HL-60 (cell line): ENCODE results near the gene TTLL11.

Experiments
- DNase-seq, 2 experiments: peaks; one replicate each; pipeline ENCODE4 v3.0.0-alpha.2; 2010 to 2020; ENCODE audit warnings: low read depth in 1 of 2, low spot score in 1 of 2
- H3K27ac ChIP-seq: fragments of 250-450 bp; sonication (Bioruptor Pico); replicated peaks from 2 replicates; pipeline ENCODE4 v1.5.1; 2020; ENCODE audit warnings: mild to moderate bottlenecking, moderate library complexity
- H3K27me3 ChIP-seq: fragments of 250-450 bp; sonication (Bioruptor Pico); 2 replicates; pipeline ENCODE4 v1.5.1; 2021; ENCODE audit warnings: mild to moderate bottlenecking, moderate library complexity; ENCODE audit not compliant: insufficient read depth, poor library complexity, severe bottlenecking
- H3K4me3 ChIP-seq: replicated peaks from 2 replicates; pipeline ENCODE4 v1.5.1; 2011; ENCODE audit warnings: mild to moderate bottlenecking, control low read depth, low read length; ENCODE audit not compliant: insufficient read depth
- GABPA ChIP-seq: IDR thresholded peaks from 2 replicates; pipeline ENCODE4 v1.6.1; 2012; ENCODE audit warnings: low read depth
- POLR2AphosphoS5 ChIP-seq: IDR thresholded peaks from 2 replicates; pipeline ENCODE4 v1.6.1; 2012; ENCODE audit warnings: low read depth
- SPI1 ChIP-seq: IDR thresholded peaks from 2 replicates; pipeline ENCODE4 v1.6.1; 2012; ENCODE audit warnings: low read depth, mild to moderate bottlenecking, borderline replicate concordance
- TF ChIP-seq, protein P1 (sequence below): IDR thresholded peaks from one replicate; pipeline ENCODE4 v1.5.1; 2011; ENCODE audit warnings: low read length, control low read depth, inconsistent platforms; ENCODE audit not compliant: insufficient read depth
- TF ChIP-seq, protein P2 (sequence below): IDR thresholded peaks from 2 replicates; pipeline ENCODE4 v1.6.1; 2012; ENCODE audit warnings: low read depth; ENCODE audit not compliant: insufficient replicate concordance

TTLL11 gene

DNA sequence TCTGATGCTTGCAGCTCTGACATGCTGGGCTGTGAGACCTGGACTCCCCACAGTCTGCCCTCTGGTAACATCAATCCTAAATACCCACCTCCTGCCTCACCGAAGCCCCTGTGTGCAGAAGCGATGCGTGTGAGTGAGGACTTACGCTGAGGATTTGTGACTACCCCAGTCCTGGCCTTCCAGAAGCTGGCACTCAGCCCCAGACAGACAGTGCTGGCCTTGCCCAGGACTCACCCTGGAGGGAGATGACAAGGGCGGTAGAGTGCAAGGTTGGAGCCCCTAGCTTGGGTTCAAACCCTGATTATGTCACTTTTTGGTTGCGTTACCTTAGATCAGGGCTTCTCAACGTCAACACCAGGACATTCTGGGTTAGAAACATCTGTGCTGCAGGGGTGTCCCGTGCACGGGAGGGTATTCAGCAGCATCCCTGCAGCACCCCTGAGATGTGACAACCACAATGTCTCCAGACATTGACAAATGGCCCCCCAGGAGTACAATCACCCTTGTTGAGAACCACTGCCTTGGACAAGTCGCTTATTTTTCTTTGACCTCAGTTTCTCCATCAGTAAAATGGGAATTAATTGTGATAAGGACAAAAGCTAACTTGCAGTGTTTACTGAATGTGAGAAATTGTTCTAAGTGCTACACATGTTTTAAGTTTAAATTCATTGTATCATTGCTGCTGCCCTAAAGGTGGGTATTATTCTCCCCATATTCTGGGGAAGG is 23.5 kb upstream of the TTLL11 start:
- no peak for TF ChIP-seq GABPA
- no peak for TF ChIP-seq POLR2AphosphoS5
- TF ChIP-seq, protein P1, sequence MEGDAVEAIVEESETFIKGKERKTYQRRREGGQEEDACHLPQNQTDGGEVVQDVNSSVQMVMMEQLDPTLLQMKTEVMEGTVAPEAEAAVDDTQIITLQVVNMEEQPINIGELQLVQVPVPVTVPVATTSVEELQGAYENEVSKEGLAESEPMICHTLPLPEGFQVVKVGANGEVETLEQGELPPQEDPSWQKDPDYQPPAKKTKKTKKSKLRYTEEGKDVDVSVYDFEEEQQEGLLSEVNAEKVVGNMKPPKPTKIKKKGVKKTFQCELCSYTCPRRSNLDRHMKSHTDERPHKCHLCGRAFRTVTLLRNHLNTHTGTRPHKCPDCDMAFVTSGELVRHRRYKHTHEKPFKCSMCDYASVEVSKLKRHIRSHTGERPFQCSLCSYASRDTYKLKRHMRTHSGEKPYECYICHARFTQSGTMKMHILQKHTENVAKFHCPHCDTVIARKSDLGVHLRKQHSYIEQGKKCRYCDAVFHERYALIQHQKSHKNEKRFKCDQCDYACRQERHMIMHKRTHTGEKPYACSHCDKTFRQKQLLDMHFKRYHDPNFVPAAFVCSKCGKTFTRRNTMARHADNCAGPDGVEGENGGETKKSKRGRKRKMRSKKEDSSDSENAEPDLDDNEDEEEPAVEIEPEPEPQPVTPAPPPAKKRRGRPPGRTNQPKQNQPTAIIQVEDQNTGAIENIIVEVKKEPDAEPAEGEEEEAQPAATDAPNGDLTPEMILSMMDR: no peak
- TF ChIP-seq, protein P2, sequence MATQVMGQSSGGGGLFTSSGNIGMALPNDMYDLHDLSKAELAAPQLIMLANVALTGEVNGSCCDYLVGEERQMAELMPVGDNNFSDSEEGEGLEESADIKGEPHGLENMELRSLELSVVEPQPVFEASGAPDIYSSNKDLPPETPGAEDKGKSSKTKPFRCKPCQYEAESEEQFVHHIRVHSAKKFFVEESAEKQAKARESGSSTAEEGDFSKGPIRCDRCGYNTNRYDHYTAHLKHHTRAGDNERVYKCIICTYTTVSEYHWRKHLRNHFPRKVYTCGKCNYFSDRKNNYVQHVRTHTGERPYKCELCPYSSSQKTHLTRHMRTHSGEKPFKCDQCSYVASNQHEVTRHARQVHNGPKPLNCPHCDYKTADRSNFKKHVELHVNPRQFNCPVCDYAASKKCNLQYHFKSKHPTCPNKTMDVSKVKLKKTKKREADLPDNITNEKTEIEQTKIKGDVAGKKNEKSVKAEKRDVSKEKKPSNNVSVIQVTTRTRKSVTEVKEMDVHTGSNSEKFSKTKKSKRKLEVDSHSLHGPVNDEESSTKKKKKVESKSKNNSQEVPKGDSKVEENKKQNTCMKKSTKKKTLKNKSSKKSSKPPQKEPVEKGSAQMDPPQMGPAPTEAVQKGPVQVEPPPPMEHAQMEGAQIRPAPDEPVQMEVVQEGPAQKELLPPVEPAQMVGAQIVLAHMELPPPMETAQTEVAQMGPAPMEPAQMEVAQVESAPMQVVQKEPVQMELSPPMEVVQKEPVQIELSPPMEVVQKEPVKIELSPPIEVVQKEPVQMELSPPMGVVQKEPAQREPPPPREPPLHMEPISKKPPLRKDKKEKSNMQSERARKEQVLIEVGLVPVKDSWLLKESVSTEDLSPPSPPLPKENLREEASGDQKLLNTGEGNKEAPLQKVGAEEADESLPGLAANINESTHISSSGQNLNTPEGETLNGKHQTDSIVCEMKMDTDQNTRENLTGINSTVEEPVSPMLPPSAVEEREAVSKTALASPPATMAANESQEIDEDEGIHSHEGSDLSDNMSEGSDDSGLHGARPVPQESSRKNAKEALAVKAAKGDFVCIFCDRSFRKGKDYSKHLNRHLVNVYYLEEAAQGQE: no peak
- no peak for TF ChIP-seq SPI1
- Histone ChIP-seq H3K27me3 (no peaks in the 10 kb centered on the region), H3K4me3 (no peak overlapping the region), H3K27ac (no peak overlapping the region)
- no peak for DNase-seq

- no peak for TF ChIP-seq SPI1
- TF ChIP-seq, protein P1: no peak
- TF ChIP-seq POLR2AphosphoS5: no peak
- no peak for TF ChIP-seq GABPA
- TF ChIP-seq, protein P2: no peak
- Histone ChIP-seq H3K27ac (no peak overlapping the region), H3K4me3 (no peak overlapping the region), H3K27me3 (no peaks in the 10 kb centered on the region)
- no peak for DNase-seq
Measured at GRCh38 chr9:122116040-122116439, 22.9 kb upstream of the TTLL11 start.

DNA sequence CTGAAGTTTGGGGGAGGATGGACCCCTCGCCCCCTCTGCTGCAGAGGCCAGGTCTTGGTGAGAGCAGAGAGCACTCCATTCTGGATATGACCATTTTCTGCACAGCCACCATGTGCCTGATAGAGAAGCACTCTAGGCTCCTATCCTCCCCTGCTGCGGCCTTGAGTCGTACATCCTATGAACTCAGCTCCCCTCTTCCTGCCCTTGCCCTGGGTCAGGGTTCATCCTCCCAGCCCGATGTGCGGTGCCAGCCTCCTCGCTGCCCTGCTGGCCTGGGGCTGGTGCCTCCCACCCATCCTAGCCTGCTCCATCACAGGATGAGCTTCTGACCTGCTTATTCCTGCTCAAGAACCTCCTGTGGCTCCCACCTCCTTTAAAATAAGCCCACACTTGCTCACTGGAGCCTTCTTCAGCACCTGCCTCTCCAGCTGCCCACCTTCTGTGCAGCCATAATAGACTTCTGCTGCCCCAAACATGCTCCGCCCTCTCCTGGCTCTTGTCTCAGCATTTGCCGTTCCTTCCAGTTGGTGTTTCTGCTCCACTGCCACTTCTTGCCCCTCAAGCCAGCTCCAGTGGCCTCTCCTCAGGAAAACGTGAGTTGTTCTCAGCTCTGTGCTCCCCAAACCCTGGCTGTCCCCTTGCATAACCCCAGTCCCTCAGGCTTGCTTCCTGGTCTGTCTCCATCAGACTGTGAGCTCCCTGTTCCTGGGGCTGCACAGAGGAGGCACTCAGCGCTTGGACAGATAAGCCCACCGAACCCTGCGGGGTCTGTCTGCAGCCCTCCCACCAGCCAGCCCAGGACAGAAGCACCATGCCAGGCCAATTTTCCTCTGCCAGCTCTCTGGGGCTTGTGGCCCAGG is 22.3 kb upstream of the TTLL11 start:
- DNase-seq: no peak
- H3K27me3 ChIP-seq: no peaks in the 10 kb centered on the region
- TF ChIP-seq GABPA: no peak
- TF ChIP-seq, protein P1: no peak
- no peak for TF ChIP-seq POLR2AphosphoS5
- TF ChIP-seq, protein P2: no peak
- no peak for TF ChIP-seq SPI1

More for the DNA sequence above, 22.3 kb upstream of the TTLL11 start:
- Histone ChIP-seq H3K27ac (no peak overlapping the region), H3K4me3 (no peak overlapping the region)
